Putamen (tissue), 1 donor: Measurements from ENCODE around the gene UBE2D4.
"Not testable (repeated sequence)": the region's sequence is repeated elsewhere in the genome, so short reads cannot be mapped to it uniquely, and the experiment has no call there.

Experiments
- DNase-seq: peaks from one replicate; pipeline ENCODE4 v3.0.0-alpha.2; 2016; ENCODE audit warnings: low spot score

Gene UBE2D4

GRCh38 chr7:43925984-43926797, at the start of gene UBE2D4:
Gene UBE2D4, plus strand, starts transcription at chr7:43926436. Its CDS starts 97 bp downstream, at chr7:43926533.
- peak; percentile 83 for DNase-seq

GRCh38 chr7:43876976-43877745, 49.1 kb upstream of the UBE2D4 start:
- no peak for DNase-seq

- DNase-seq: no peak
Observed at GRCh38 chr7:43877968-43878864, 48.0 kb upstream of the UBE2D4 start.

GRCh38 chr7:43878867-43879266, 47.4 kb upstream of the UBE2D4 start:
- DNase-seq: no peak

GRCh38 chr7:43879477-43879876, 46.8 kb upstream of the UBE2D4 start:
- DNase-seq: no peak

- no peak for DNase-seq
Observed at GRCh38 chr7:43880596-43880995, 45.6 kb upstream of the UBE2D4 start.

GRCh38 chr7:43884209-43884608, 42.0 kb upstream of the UBE2D4 start:
- no peak for DNase-seq

GRCh38 chr7:43884617-43885016, 41.6 kb upstream of the UBE2D4 start:
- no peak for DNase-seq

- no peak for DNase-seq
Observed at GRCh38 chr7:43888993-43889945, 37.0 kb upstream of the UBE2D4 start.

GRCh38 chr7:43890468-43890867, 35.8 kb upstream of the UBE2D4 start:
- DNase-seq: no peak

GRCh38 chr7:43891069-43891955, 34.9 kb upstream of the UBE2D4 start:
- DNase-seq: no peak

- no peak for DNase-seq
Observed at GRCh38 chr7:43895847-43896415, 30.3 kb upstream of the UBE2D4 start.

- DNase-seq: not testable (repeated sequence)
Observed at GRCh38 chr7:43898571-43898970, 27.7 kb upstream of the UBE2D4 start.

GRCh38 chr7:43902542-43903054, 23.6 kb upstream of the UBE2D4 start:
- DNase-seq: no peak

- DNase-seq: no peak
Observed at GRCh38 chr7:43904533-43905208, 21.6 kb upstream of the UBE2D4 start.

- DNase-seq: no peak
Observed at GRCh38 chr7:43905209-43905946, 20.9 kb upstream of the UBE2D4 start.

- peak; percentile 23 for DNase-seq
Observed at GRCh38 chr7:43905956-43906330, 20.3 kb upstream of the UBE2D4 start.
